HepG2 (cell line): Measurements from ENCODE around the gene LDLRAD4.

Source experiments
- BRCA1 ChIP-seq: sonication (generic); formaldehyde crosslinking; IDR thresholded peaks from 2 replicates; pipeline ENCODE4 v1.4.0; 2020; ENCODE audit warnings: missing genetic modification reagents
- EZH2 ChIP-seq: conservative IDR thresholded peaks from 2 replicates; pipeline ENCODE4 v1.6.1; 2012; ENCODE audit warnings: mild to moderate bottlenecking, low read depth, low read length, moderate library complexity
- RAD21 ChIP-seq: fragments of 450-650 bp; formaldehyde crosslinking; IDR thresholded peaks from 2 replicates; pipeline ENCODE4 v1.5.0; 2020; ENCODE audit warnings: mild to moderate bottlenecking
- ZFP1 ChIP-seq: IDR thresholded peaks from 2 replicates; pipeline ENCODE4 v1.6.1; 2016
- ZNF563 ChIP-seq: sonication (generic); formaldehyde crosslinking; IDR thresholded peaks from 2 replicates; pipeline ENCODE4 v1.8.0; 2022; ENCODE audit warnings: mild to moderate bottlenecking, moderate library complexity, missing genetic modification reagents
- TF ChIP-seq, protein P1 (sequence below): sonication (generic); formaldehyde crosslinking; IDR thresholded peaks from 2 replicates; pipeline ENCODE4 v1.8.0; 2022; ENCODE audit warnings: missing genetic modification reagents, low read depth, mild to moderate bottlenecking, borderline replicate concordance
- TF ChIP-seq, protein P2 (sequence below): sonication (generic); formaldehyde crosslinking; conservative IDR thresholded peaks from 2 replicates; pipeline ENCODE4 v1.4.0; 2020; ENCODE audit warnings: missing genetic modification reagents
- TF ChIP-seq, protein P3 (sequence below): sonication (generic); formaldehyde crosslinking; IDR thresholded peaks from 2 replicates; pipeline ENCODE4 v1.5.0; 2020; ENCODE audit warnings: mild to moderate bottlenecking, missing genetic modification reagents, moderate library complexity

DNA sequence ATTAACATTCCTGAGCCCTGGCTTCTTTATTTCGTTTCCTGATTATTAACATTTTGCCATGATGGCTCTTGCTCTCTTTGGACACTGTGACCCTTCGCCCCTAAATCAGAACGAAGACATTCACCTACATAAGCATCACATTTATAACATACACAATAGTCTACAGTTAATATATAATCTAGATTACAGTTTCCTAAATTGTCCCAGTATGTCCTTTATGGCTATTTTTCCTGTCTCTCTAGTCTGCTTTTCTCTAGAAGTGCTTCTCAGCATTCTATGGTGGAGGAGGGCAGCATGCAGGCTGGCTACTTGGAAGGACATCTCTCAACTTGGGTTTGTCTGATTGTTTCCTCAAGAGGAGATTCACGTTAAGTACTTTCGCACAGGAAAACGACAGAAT lies 457.9 kb downstream of the LDLRAD4 start:
- TF ChIP-seq BRCA1 (CRISPR knock-in tag) (no peak), ZNF563 (CRISPR knock-in tag) (no peak), EZH2 (no peak), ZFP1 (CRISPR knock-in tag) (no peak), RAD21 (CRISPR knock-in tag) (no peak)
- TF ChIP-seq, protein P1, sequence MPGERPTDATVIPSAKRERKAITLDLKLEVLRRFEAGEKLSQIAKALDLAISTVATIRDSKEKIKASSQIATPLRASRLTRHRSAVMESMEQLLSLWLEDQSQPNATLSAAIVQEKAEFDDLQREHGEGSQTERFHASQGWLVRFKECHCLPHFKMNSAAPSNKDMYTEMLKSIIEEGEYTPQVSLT (CRISPR knock-in tag): no peak
- TF ChIP-seq, protein P2, sequence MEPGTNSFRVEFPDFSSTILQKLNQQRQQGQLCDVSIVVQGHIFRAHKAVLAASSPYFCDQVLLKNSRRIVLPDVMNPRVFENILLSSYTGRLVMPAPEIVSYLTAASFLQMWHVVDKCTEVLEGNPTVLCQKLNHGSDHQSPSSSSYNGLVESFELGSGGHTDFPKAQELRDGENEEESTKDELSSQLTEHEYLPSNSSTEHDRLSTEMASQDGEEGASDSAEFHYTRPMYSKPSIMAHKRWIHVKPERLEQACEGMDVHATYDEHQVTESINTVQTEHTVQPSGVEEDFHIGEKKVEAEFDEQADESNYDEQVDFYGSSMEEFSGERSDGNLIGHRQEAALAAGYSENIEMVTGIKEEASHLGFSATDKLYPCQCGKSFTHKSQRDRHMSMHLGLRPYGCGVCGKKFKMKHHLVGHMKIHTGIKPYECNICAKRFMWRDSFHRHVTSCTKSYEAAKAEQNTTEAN (CRISPR knock-in tag): no peak
- TF ChIP-seq, protein P3, sequence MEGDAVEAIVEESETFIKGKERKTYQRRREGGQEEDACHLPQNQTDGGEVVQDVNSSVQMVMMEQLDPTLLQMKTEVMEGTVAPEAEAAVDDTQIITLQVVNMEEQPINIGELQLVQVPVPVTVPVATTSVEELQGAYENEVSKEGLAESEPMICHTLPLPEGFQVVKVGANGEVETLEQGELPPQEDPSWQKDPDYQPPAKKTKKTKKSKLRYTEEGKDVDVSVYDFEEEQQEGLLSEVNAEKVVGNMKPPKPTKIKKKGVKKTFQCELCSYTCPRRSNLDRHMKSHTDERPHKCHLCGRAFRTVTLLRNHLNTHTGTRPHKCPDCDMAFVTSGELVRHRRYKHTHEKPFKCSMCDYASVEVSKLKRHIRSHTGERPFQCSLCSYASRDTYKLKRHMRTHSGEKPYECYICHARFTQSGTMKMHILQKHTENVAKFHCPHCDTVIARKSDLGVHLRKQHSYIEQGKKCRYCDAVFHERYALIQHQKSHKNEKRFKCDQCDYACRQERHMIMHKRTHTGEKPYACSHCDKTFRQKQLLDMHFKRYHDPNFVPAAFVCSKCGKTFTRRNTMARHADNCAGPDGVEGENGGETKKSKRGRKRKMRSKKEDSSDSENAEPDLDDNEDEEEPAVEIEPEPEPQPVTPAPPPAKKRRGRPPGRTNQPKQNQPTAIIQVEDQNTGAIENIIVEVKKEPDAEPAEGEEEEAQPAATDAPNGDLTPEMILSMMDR: no peak
